HL-60 (cell line): ENCODE results near the gene NUBPL.

Source experiments
- CTCF ChIP-seq: IDR thresholded peaks from one replicate; pipeline ENCODE4 v1.5.1; 2011; ENCODE audit warnings: low read length, control low read depth, inconsistent platforms; ENCODE audit not compliant: insufficient read depth
- GABPA ChIP-seq: IDR thresholded peaks from 2 replicates; pipeline ENCODE4 v1.6.1; 2012; ENCODE audit warnings: low read depth

- no peak for TF ChIP-seq CTCF
- no peak for TF ChIP-seq GABPA
Observed at GRCh38 chr14:31835049-31835448, 273.8 kb downstream of the NUBPL start.
